HCT116 (cell line): Measurements from ENCODE around the gene HHIPL1.

Experiments used
- CEBPB ChIP-seq: IDR thresholded peaks from 2 replicates; pipeline ENCODE4 v1.6.1; 2012; ENCODE audit warnings: low read depth
- EGR1 ChIP-seq: IDR thresholded peaks from 2 replicates; pipeline ENCODE4 v1.6.1; 2012; ENCODE audit warnings: low read depth
- EZH2phosphoT487 ChIP-seq: fragments of 200-600 bp; IDR thresholded peaks from 2 replicates; pipeline ENCODE4 v1.6.1; 2018; ENCODE audit warnings: antibody characterized with exemption, borderline replicate concordance
- JUND ChIP-seq: IDR thresholded peaks from 2 replicates; pipeline ENCODE4 v1.6.1; 2012
- POLR2A ChIP-seq: IDR thresholded peaks from 2 replicates; pipeline ENCODE4 v1.7.0; 2011; ENCODE audit warnings: borderline replicate concordance; ENCODE audit not compliant: insufficient read depth, insufficient read length; ENCODE audit errors: extremely low read depth
- POLR2AphosphoS5 ChIP-seq: IDR thresholded peaks from 2 replicates; pipeline ENCODE4 v1.6.1; 2011; ENCODE audit warnings: mild to moderate bottlenecking, low read depth, low read length, moderate library complexity
- RAD21 ChIP-seq: IDR thresholded peaks from 2 replicates; pipeline ENCODE4 v1.6.1; 2012; ENCODE audit warnings: low read depth, mild to moderate bottlenecking
- SIN3A ChIP-seq: IDR thresholded peaks from 2 replicates; pipeline ENCODE4 v1.6.1; 2012; ENCODE audit warnings: low read depth
- TCF7L2 ChIP-seq: IDR thresholded peaks from 2 replicates; pipeline ENCODE4 v1.7.0; 2011; ENCODE audit warnings: borderline replicate concordance, inconsistent platforms; ENCODE audit not compliant: insufficient read depth, insufficient read length; ENCODE audit errors: extremely low read depth
- ZNF274 ChIP-seq: fragments of 200-500 bp; sonication (Bioruptor generic); IDR thresholded peaks from 2 replicates; pipeline ENCODE4 v1.6.1; 2014; ENCODE audit warnings: mild to moderate bottlenecking, low read depth, low read length, inconsistent platforms
- TF ChIP-seq, protein P1 (sequence below), 3 experiments: fragments of 200-600 bp in 1 of 3; sonication (generic) in 1 of 3; IDR thresholded peaks in 2 of 3; conservative IDR thresholded peaks in 1 of 3; 2 replicates each; pipeline ENCODE4 v1.5.1; 2012 to 2017; ENCODE audit warnings: low read depth in 2 of 3, low read length in 2 of 3, antibody characterized with exemption in 1 of 3, borderline replicate concordance in 1 of 3, control low read depth in 1 of 3, mild to moderate bottlenecking in 1 of 3, mixed read lengths in 1 of 3, mixed run types in 1 of 3, moderate library complexity in 1 of 3; ENCODE audit not compliant: insufficient read depth in 1 of 3
- TF ChIP-seq, protein P2 (sequence below): IDR thresholded peaks from 2 replicates; pipeline ENCODE4 v1.6.1; 2012; ENCODE audit warnings: low read depth
- TF ChIP-seq, protein P3 (sequence below): IDR thresholded peaks from 2 replicates; pipeline ENCODE4 v1.6.1; 2012
- TF ChIP-seq, protein P4 (sequence below): IDR thresholded peaks from 2 replicates; pipeline ENCODE4 v1.6.1; 2012

DNA sequence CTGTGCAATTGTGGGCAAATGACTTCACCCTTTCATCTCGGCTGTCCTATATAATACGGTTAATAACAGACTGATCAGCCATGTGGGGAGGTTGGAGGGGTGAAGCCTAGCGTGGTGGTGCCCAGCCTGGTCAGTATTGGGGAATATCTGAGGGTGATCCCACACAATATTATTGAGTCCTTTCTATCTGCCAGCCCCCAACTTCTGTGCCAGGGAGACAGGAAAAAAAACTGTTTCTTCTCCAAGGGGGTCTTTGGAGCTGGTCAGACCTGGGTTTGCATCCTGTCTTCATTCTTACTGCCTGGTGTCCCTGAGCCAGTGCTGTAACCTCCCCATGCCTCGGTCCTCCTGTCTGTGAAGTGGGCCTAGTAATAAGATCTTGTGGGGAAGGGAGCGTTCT is 45.7 kb downstream of the HHIPL1 start:
- TF ChIP-seq EGR1 (no peak), POLR2AphosphoS5 (no peak), CEBPB (no peak), EZH2phosphoT487 (no peak), POLR2A (no peak), JUND (no peak), RAD21 (no peak), TCF7L2 (no peak), SIN3A (no peak), ZNF274 (no peak)
- TF ChIP-seq, protein P1, sequence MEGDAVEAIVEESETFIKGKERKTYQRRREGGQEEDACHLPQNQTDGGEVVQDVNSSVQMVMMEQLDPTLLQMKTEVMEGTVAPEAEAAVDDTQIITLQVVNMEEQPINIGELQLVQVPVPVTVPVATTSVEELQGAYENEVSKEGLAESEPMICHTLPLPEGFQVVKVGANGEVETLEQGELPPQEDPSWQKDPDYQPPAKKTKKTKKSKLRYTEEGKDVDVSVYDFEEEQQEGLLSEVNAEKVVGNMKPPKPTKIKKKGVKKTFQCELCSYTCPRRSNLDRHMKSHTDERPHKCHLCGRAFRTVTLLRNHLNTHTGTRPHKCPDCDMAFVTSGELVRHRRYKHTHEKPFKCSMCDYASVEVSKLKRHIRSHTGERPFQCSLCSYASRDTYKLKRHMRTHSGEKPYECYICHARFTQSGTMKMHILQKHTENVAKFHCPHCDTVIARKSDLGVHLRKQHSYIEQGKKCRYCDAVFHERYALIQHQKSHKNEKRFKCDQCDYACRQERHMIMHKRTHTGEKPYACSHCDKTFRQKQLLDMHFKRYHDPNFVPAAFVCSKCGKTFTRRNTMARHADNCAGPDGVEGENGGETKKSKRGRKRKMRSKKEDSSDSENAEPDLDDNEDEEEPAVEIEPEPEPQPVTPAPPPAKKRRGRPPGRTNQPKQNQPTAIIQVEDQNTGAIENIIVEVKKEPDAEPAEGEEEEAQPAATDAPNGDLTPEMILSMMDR (IDR thresholded peaks at IDR 0.05 in 2 of 3, conservative IDR thresholded peaks at IDR 0.05 in 1 of 3; ENCODE audit: borderline replicate concordance in 1 of 3, insufficient read depth in 1 of 3, low read depth in 2 of 3, low read length in 2 of 3): no peak
- TF ChIP-seq, protein P2, sequence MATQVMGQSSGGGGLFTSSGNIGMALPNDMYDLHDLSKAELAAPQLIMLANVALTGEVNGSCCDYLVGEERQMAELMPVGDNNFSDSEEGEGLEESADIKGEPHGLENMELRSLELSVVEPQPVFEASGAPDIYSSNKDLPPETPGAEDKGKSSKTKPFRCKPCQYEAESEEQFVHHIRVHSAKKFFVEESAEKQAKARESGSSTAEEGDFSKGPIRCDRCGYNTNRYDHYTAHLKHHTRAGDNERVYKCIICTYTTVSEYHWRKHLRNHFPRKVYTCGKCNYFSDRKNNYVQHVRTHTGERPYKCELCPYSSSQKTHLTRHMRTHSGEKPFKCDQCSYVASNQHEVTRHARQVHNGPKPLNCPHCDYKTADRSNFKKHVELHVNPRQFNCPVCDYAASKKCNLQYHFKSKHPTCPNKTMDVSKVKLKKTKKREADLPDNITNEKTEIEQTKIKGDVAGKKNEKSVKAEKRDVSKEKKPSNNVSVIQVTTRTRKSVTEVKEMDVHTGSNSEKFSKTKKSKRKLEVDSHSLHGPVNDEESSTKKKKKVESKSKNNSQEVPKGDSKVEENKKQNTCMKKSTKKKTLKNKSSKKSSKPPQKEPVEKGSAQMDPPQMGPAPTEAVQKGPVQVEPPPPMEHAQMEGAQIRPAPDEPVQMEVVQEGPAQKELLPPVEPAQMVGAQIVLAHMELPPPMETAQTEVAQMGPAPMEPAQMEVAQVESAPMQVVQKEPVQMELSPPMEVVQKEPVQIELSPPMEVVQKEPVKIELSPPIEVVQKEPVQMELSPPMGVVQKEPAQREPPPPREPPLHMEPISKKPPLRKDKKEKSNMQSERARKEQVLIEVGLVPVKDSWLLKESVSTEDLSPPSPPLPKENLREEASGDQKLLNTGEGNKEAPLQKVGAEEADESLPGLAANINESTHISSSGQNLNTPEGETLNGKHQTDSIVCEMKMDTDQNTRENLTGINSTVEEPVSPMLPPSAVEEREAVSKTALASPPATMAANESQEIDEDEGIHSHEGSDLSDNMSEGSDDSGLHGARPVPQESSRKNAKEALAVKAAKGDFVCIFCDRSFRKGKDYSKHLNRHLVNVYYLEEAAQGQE: no peak
- TF ChIP-seq, protein P3, sequence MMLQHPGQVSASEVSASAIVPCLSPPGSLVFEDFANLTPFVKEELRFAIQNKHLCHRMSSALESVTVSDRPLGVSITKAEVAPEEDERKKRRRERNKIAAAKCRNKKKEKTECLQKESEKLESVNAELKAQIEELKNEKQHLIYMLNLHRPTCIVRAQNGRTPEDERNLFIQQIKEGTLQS: no peak
- TF ChIP-seq, protein P4, sequence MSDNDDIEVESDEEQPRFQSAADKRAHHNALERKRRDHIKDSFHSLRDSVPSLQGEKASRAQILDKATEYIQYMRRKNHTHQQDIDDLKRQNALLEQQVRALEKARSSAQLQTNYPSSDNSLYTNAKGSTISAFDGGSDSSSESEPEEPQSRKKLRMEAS: no peak
